NCI-H2081 treated with DMSO at 0.1 percent for 48 hours (cell line): Measurements from ENCODE around the gene CNOT6.

Experiments used
- DNase-seq: peaks from one replicate; lab custom pipeline; 2025; lab: John Stamatoyannopoulos, UW

The CNOT6 gene

DNA sequence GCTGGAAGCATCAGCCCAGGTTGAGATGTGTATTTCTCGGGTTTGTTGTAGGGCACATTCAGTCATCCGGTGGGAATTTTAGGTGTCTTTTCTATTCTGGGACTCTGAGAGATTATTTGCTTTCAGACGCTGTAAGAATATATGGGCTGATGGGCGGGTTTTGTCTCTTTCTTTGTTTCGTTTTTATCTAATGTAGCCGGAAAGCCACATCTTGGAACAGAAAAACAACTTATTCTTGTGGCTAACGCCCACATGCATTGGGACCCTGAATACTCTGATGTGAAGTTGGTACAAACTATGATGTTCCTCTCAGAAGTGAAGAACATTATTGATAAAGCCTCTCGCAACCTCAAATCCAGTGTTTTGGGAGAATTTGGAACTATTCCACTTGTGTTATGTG, 74.7 kb downstream of the CNOT6 start:
- no peak for DNase-seq

DNA sequence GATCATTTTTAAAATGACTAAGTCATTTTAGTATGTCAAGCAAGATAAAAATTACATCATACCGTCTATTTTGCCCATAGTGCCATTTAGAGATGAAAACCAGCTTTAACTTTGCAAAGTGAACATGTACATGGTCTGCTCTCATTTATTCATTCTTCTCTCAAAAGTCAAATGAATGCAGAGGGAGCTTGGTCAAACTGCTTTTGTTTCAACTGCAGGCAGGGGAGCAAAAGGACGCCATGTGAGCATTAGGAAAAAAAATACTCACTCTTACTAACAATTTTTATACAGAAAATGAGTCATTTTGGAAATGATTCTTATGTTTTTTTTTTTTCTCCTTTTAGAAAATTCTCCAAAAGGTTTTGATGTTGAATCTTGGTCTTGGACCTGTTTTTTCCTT, 81.4 kb downstream of the CNOT6 start:
- no peak for DNase-seq

DNA sequence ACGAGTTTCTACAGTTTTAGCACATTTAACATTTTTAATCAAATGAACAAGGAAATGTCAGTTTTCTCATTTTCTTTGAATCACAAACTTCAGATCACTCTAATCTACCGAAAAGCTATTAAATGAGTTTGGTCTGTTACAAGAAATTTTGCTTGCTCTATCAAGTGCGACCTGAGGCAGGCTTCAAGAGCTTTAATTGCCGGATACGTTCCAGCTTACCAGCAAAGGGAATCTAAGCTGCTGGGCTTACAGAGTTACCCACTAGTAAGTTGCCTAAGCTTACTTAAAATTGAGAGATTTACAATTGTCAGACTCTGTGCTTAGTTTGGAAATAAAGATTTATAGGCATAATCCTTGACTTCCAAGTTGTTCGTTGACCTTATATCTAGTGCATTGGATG, 86.5 kb downstream of the CNOT6 start:
- DNase-seq = no peak

DNA sequence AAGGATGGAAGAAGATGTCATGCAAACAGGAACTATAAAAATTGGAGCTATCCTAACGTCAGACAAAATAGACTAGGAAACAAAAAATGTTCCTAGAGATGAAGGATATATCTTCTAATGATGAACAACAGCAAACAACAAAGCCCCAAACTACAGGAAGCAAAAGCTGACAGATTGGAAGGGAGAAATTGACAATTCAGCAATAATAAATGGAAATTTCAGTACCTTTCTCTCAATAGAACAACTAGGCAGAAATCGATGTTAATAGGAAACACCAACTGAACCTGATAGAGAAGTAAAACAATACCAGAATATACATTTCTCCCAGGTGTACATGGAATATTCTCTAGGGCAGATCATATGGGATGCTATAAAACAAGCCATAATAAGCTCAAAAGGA, 89.6 kb downstream of the CNOT6 start:
- DNase-seq = no peak

DNA sequence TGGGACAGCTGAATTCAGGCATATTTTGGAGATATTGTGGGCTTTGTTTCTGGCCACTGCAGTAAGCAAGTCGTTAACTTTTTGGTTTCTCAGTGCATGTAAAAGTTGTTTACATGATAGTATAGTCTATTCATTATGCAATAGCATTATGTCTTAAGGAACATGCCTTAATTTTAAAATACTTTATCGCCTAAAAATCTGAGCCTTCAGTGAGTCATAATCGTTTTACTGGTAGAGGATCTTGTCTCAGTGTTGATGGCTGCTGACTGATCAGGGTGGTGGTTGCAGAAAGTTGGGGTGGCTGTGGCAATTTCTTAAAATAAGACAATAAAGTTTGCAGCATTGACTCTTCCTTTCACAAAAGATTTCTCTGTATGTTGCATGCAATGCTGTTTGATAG, 92.0 kb downstream of the CNOT6 start:
- DNase-seq = no peak

DNA sequence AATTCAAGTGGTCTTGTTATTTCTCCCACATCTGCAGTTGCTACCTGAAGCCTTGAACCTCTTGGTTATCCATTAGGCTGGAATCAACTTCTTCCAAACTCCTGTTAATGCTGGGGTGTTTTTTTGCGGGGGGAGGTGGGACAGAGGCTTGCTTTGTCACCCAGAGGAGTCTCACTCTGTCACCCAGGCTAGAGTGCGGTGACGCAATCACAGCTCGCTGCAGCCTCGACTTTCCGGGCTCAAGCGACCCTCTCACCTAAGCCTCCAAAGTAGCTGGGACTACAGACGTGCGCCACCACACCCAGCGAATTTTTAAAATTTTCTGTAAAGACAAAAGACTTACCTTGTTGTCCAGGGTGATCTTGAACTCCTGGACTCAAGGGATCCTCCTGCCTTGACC, 92.7 kb downstream of the CNOT6 start:
- no peak for DNase-seq

DNA sequence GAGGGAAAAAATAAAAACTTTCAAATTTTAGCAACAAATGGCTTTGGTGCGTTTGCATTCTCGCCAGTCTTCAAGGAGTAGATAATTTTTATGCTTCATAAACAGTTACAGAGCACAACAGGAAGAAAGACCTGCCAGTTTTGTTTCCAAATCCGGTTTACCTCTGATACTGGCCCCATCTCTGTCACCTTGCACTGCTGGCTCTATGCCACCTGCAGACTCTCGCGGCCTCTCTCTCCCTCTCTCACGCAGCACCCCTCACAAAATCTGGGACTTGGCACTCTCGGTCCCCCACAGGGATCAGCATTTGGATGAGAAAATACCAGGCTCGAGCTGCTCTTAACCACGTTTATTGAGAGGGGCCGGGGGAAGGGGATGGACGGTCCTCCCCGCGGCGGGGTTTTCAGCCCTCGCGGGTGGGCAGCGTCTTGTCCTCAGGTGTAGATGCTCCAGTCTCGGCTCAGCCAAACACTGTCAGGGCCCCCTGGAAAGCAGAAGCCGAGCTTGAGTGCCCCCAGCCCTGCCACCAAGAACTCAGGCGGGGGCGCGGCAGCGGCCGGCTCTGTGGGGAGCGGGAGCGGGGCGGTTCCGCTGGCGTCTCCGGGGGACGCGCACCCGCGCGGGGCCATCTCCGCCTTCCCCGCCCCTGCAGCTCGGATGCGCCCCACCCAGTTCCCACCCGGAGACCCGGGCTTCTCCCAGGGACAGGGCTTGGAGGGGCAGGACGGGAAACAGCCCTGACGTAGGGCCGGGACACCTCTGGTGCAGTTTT, 95.8 kb downstream of the CNOT6 start:
- no peak for DNase-seq

DNA sequence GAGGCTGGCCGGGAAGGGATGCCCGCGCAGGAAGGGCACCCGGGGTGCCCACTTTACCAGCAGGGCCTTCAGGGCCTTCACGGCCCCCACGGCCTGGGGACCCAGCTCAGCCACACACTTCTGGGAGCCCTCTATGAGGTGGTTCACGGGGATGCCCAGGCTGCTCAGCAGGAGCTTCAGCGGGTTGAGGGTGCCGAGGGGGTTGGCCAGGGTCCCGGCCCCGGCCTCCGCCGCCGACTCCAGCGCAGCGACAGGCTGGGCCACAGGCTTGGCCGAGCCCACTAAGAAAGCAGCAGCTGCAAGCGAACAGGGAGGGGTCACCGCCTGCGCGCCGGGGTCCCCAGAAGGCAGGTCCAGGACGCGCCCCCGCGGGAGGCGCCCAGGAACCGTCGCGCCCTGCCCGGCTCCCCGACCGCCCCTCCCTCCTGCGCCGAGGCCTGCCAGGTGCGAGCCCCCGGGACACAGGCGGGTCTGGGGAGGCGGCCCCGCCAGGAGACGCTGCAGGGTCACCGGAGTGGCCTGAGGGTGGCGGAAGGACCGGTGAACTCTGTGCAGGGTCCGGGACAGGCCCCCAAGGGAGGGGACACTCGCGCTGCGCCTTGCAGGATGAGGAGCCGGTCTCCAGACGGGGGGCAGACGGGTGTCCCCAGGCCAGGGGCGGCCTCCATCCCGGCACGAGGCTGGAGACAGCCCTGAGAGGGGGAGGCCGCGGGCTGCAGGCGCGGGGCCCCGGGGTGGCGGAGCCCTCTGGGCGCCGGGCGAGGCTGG, 96.5 kb downstream of the CNOT6 start:
- DNase-seq = no peak

DNA sequence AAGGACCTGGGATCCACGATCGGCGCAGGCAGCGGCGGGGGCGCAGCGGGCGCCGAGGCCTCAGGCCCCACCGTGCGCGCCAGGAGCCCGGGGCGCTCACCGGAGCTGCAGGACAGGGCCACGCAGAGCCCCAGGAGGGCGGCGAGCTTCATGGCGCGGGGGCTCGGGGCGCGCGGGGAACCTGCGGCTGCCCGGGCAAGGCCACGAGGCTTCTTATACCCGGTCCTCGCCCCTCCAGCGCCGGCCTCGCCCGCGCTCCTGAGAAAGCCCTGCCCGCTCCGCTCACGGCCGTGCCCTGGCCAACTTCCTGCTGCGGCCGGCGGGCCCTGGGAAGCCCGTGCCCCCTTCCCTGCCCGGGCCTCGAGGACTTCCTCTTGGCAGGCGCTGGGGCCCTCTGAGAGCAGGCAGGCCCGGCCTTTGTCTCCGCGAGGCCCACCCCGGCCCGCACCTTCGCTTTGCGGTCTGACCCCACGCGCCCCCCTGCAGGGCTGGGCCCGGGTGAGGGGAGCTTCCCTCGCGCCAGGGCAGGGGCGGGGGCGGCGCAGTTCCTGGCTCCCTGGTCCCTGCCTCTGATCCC, 97.2 kb downstream of the CNOT6 start, which contains the start of gene SCGB3A1:
Gene SCGB3A1, minus strand, starts transcription at position 189 of the 577 bp plus-strand sequence. Its CDS starts 37 bp downstream, at position 152.
- DNase-seq = no peak

DNA sequence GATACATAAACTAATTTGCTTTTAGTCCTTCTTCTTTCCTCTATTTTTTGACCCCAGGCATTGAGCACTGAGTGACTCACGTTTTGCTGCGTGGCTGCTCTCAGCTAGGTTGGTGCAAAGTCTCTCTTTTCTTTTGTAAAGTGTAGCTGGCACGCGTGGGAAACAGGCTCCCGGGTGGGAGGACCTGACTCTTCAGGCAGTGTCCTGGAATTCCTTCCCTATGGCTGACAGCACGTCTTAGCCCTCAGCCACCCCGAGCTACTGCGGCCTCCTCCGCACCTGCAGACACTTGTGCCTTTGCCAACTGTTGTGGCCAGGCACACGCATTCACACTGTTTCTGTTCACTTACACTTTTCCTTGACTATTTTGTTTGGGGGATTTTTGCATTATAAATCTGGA, 98.0 kb downstream of the CNOT6 start:
- DNase-seq = no peak

DNA sequence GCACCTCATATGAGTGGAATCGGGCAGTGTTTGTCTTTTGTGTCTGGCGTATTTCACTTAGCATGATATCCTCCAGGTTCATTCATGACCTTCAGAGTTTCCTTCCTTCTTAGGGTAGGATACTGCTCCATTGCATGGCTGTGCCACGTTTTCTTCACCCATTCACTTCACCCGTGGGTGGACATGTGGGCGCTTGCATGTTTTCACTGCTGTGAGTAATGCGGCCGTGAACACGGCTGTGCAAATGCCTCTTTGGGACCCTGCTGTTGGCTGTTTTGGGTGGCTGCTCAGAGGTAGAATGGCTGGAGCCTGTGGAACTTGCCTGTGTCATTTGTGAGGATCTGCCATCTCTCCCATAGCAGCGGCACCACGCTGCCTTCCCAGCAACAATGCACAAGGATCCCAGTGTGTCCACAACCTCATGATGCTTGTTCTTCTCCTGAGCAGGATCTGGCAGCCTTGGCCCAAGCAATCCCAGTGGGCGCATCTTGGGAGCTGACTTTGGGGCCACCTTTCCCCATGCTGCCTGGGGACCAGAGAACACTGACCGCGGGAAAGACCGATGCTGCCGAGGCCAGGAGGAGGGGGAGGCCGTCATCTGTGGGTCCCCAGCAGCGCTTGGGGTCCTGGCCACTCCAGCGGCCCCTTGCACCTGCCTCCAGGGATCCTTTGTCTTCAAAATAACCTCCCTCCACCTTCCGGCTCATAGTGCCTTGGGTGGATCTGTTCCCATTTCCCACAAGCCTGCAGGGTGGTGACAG, 99.4 kb downstream of the CNOT6 start:
- DNase-seq = no peak

DNA sequence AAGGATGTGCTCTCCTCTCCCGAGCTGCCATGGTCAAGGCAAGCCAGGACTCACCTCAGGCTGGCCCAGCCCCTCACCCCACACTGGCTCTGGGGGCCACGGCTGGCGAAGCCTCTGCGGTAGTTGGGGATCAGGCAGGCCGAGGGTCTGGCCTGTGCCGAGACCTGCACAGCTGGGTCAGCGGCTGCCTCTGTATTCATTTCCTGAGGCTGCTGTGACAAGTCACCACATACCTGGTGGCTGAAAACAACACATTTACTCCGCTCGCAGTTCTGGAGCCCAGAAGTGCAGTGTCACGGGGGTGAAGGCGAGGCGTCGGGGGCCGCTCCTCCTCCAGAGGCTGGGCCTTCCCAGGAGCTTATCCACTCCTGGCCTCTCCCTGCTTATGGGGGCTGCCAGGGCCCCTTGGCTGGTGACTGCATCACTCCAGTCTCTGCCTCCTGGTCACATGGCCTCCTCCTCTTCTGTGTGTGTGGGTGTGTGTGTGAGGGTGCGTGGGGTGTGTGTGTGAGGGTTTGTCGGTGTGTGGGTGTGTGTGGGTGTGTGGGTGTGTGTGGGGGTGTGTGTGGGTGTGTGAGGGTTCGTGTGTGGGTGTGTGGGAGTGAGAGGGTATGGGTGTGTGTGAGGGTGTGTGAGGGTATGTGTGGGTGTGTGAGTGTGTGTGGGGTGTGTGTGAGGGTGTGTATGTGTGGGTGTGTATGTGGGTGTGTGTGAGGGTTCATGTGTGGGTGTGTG, 100.3 kb downstream of the CNOT6 start:
- no peak for DNase-seq

DNA sequence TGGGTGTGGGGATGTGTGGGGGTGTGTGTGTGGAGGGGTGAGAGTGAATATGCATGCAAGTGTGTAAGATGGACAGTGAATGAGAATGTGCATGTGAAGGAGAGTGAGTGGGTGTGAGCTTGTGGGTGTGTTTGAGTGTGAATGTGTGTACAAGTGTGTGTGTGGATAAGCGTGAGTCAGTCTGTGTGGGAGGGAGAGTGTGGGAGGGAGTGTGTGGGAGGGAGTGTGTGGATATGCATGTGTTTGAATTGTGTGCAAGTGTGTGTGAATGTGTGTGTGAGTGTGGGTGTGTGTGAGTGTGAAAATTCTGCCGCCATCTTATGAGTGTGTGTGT, 100.8 kb downstream of the CNOT6 start:
- DNase-seq = no peak

DNA sequence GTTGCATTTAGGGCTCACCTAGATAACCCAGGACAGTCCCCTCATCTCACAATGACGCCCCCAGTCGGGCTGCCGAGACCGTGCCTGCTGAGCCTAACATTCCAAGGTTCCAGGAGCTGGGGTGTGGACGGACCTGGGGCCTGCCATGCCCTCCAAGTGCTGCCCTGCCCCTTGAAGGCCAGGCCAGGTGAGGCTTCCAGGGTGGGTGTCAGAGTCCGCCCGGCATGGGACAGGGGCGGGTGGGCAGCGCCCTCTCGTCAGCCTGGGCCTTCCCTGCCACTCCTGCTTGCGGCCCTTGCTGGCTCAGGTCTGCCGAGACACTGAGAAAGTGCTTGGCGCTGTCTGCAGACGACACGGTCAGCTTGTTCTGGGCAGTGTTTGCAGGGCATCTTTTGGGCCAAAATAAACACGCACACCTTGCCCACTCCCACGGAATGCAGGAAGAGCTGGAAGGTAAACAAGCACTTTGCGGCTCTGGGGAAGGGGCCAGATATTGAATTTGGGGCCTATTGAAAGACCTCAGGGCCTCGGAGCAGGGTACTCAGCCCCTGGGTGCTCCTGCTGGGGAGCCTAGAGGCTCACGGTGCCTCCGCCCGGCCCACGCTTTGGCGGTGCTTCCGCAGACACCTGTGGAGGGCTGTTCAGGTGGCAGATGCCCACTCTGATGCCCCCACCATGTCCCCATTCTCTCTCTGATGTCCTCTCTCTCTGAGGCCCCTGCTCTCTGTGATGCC, 101.4 kb downstream of the CNOT6 start:
- DNase-seq = no peak

DNA sequence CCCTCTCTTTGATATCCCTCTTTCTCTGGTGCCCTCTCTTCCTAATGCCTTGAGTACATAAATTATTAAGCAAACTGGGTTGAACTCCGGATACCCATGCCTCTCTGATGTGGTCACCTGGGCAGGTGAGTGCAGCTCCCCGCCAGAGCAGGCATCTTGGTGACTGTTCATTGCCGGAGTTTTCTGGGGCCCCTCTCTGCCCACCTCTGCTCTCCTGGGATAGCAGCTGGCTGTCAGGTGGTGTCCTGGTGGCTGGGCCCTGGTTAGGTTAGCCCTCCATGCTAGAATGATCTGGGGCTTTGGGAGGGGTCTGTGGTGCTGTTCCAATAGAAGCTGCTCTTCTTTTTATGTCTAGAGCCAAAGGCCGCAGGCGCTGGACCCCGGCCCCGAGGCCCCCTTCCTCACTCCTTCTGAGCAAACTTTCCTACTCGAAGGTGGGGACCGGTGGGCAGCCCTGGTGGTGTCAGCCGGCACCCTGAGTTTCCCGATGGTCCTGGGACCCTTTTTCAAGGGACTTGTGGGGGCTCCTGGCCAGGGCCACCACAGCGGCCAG, 102.0 kb downstream of the CNOT6 start:
- no peak for DNase-seq

DNA sequence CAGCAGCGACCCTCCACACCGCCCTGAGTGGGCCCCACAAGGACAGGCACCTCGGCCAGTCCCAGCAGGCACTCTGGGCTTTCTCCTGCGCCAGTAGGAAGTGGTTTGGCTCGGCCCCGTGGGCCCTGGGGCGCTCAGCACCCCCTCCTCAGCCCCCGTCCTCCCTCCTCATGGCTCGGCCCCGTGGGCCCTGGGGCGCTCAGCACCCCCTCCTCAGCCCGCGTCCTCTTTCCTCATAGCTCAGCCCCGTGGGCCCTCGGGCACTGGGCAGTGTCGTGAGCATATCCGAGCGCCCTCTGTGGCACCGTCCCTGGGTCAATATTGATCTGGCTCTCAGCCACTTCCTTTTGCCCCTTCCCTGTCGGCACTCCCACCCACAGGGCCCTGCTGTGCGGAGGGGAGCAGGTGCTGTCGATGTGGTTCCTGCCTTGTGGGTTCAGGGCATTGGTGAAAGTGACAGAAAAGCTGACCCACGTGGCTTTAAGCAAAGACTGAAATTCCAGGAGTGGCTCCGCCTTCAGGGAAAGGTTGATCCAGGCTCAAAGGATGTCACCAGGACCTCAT, 102.6 kb downstream of the CNOT6 start:
- no peak for DNase-seq

DNA sequence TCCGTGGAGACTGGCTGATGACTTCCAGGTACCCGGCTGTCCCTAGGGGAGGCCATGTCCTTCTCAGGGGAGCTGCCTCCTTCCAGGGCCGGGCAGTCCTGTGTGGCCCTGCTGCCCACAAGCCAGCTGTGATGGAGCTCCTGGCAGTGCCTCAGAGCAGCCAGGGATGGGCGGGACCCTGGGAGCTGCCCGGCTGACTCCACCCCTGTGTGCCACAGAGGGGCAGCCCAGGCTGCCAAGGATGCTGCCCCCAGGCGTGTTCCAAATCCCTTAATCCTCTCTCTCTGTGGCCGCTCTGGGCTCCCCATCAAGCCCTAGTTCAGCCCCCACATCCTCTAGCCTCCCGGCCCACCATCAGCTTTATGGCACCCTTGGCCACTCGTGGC, 104.1 kb downstream of the CNOT6 start:
- DNase-seq = no peak

DNA sequence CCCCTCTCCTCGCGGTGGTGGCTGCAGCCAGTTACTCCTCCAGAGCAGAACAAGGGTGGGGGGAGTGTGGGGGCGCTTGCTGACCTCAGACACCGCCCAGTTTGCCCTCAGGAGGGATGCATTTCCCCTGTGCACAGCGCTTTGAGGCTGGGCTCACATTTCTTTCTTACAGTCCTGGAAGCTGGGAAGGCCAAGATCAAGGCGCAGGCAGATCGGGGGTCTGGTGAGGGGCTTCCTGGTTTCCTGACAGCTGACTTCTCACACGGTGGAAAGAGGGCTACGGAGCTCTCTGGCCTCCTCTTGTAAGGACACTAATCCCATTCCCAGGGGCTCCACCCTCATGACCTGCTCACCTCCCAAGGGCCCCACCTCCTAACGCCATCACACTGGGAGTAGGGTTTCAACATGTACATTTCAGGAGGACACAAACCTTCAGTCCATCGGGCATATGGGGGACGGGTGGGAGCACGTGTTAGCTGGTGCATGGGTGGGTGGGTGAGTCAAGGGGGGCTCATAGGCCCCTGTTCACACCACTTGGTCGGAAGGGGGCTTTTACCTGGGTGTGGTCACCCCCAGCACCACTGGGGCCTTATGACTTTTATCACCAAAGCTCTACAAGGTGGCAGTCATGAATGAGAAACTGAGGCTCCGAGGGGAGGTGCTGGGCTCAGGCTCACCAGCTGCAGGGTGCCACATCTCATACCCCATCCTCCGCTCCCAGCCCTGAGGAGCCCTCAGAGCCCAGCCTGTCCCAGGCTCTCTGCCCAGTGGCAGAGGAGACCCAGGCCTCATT, 104.8 kb downstream of the CNOT6 start:
- DNase-seq = no peak

DNA sequence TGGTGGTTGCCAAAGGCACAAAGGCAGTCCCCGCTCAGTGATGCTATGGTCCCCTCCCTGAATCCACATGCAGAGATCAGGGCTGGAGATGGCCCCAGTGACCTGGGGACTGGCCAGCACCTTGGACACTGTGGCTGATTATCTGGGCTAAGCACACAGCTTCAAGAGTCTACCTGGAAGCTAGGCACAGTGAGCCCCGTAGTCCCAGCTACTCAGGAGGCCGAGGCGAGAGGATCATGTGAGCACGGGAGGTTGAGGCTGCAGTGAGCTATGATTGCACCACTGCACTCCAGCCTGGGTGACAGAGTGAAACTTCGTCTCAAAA, 105.4 kb downstream of the CNOT6 start:
- no peak for DNase-seq
